ENCODE measurements around the gene COX14. TPM values are rescaled to one million over a fixed set of nuclear protein-coding genes. Genes with fewer than 3 reads are reported as not detected.

The COX14 gene
- total RNA-seq = 10 to 100 TPM; 16.8 to 29.3 (median 20.9) TPM
- polyA plus RNA-seq = 10 to 100 TPM; 36.5 to 62.0 TPM

GRCh38 chr12:50111693-50112455 is at the start of gene COX14:
TSS of gene COX14 (plus strand) at chr12:50112236. CDS start at chr12:50120044, 7,808 bp downstream.
- no peaks in the 10 kb centered on the region for H3K9me3 ChIP-seq
- H3K4me1 ChIP-seq = peaks cover 5 to 26% (median 6%) of the 10 kb centered on the region in 3 donors
- WGBS, 2 donors = 0% methylated on average over 57 to 59 of the region's 59 CpGs
- H3K4me3 ChIP-seq = peak within 1 kb of the TSS; percentile 46 to 84 (median 75)
- H3K27ac ChIP-seq = peak within 1 kb of the TSS; percentile 78 to 94 (median 90)
- TF ChIP-seq CTCF (IDR thresholded peaks at IDR 0.05) = peak; percentile 79 to 96 (median 87)
- intact Hi-C loops (cut with DNase I) = no loop called here
- peak; percentile 98 for FAIRE-seq
- no peaks in the 10 kb centered on the region for H3K27me3 ChIP-seq
- peak; percentile 89 to 93 (median 90) for ATAC-seq
- H3K36me3 ChIP-seq = peaks cover 0 to 5% (median 0%) of the 10 kb centered on the region in 3 donors
- DNase-seq = peak; percentile 96 to 99 (median 98)

- H3K9me3 ChIP-seq = no peaks in the 10 kb centered on the region
- WGBS, 2 donors = 70 to 72% methylated on average over 5 of the region's 5 CpGs
- H3K36me3 ChIP-seq = no peaks in the 10 kb centered on the region
- DNase-seq (no peak), FAIRE-seq (no peak), ATAC-seq (no peak)
- intact Hi-C loops (cut with DNase I) = loop anchor here in 2 of 3 donors (5.0 to 10.0 kb wide), 2 partner anchors 91 to 198 kb away; partner anchors contain the start of gene AQP6 (in 1 of the 2)
- H3K4me3 ChIP-seq = no peak overlapping the region
- no peak for TF ChIP-seq CTCF (IDR thresholded peaks at IDR 0.05)
- H3K4me1 ChIP-seq = no peaks in the 10 kb centered on the region
- H3K27ac ChIP-seq = no peak overlapping the region
- H3K27me3 ChIP-seq = no peaks in the 10 kb centered on the region
Measured at GRCh38 chr12:50062728-50063460, 49.1 kb upstream of the COX14 start.

GRCh38 chr12:50065726-50066310 is 46.2 kb upstream of the COX14 start:
- no peak overlapping the region for H3K4me3 ChIP-seq
- H3K27ac ChIP-seq = no peak overlapping the region
- DNase-seq = no peak
- intact Hi-C loops (cut with DNase I) = loop anchor here in 1 of 3 donors (10.0 kb wide), 1 partner anchor 201 kb away; no protein-coding TSS in a partner anchor
- ATAC-seq = no peak
- no peak for FAIRE-seq
- no peaks in the 10 kb centered on the region for H3K36me3 ChIP-seq
- no peaks in the 10 kb centered on the region for H3K27me3 ChIP-seq
- no peak for TF ChIP-seq CTCF (IDR thresholded peaks at IDR 0.05)
- H3K4me1 ChIP-seq = no peaks in the 10 kb centered on the region
- no peaks in the 10 kb centered on the region for H3K9me3 ChIP-seq
- WGBS, 2 donors = 62 to 78% methylated on average over 3 of the region's 3 CpGs

- Histone ChIP-seq H3K27ac (no peak overlapping the region), H3K9me3 (no peaks in the 10 kb centered on the region), H3K27me3 (no peaks in the 10 kb centered on the region), H3K4me1 (no peaks in the 10 kb centered on the region), H3K36me3 (no peaks in the 10 kb centered on the region), H3K4me3 (no peak overlapping the region)
- FAIRE-seq (no peak), ATAC-seq (no peak), DNase-seq (no peak)
- intact Hi-C loops (cut with DNase I) = loop anchor here in 1 of 3 donors (10.0 kb wide), 1 partner anchor 202 kb away; no protein-coding TSS in a partner anchor
- WGBS, 2 donors = 55 to 69% methylated on average over 5 of the region's 5 CpGs
- no peak for TF ChIP-seq CTCF (IDR thresholded peaks at IDR 0.05)
Measured at GRCh38 chr12:50066402-50066801, 45.6 kb upstream of the COX14 start.
